WTC11 (cell line): ENCODE measurements around the gene SELENBP1. TPM values are rescaled to one million over a fixed set of nuclear protein-coding genes. Genes with fewer than 3 reads are reported as not detected.

Experiments used
- ATAC-seq: fragments of 200-7000 bp; cut with Tn5 transposase; 2 replicates; pipeline ENCODE4 v1.10.0; 2021; ENCODE audit warnings: mild to moderate bottlenecking, moderate library complexity
- CTCF ChIA-PET: fragments of 300-600 bp; sonication (Branson Sonifier 250); formaldehyde crosslinking; loops from one replicate; lab custom pipeline; 2021; ENCODE audit warnings: antibody characterized with exemption; lab: Charles Lee
- POLR2A ChIA-PET: fragments of 350-600 bp; sonication (Branson Sonifier 250); formaldehyde crosslinking; loops from one replicate; lab custom pipeline; 2021; ENCODE audit warnings: antibody characterized with exemption; lab: Charles Lee
- DNase-seq: peaks from one replicate; pipeline ENCODE4 v3.0.0; 2021; ENCODE audit warnings: low spot score
- H3K27ac Mint-ChIP-seq: 2 replicates; pipeline ENCODE4 v1.8.0; 2021; ENCODE audit warnings: mixed read lengths
- H3K27me3 Mint-ChIP-seq: 2 replicates; pipeline ENCODE4 v1.8.0; 2021; ENCODE audit warnings: low read depth, mild to moderate bottlenecking, moderate library complexity, mixed read lengths
- H3K36me3 Mint-ChIP-seq: 2 replicates; pipeline ENCODE4 v1.8.0; 2021; ENCODE audit warnings: mixed read lengths
- H3K4me1 Mint-ChIP-seq: 2 replicates; pipeline ENCODE4 v1.8.0; 2022; ENCODE audit warnings: mixed read lengths
- H3K4me3 Mint-ChIP-seq: 2 replicates; pipeline ENCODE4 v1.8.0; 2021; ENCODE audit warnings: mild to moderate bottlenecking, moderate library complexity, mixed read lengths
- H3K9me3 Mint-ChIP-seq: 2 replicates; pipeline ENCODE4 v1.8.0; 2021; ENCODE audit warnings: mixed read lengths
- ETV6 ChIP-seq: sonication (generic); formaldehyde crosslinking; IDR thresholded peaks from 2 replicates; pipeline ENCODE4 v1.8.1; 2022; ENCODE audit warnings: mild to moderate bottlenecking, missing genetic modification reagents
- FOXJ3 ChIP-seq: sonication (generic); formaldehyde crosslinking; IDR thresholded peaks from 2 replicates; pipeline ENCODE4 v1.9.0; 2021; ENCODE audit warnings: missing genetic modification reagents, mild to moderate bottlenecking, borderline replicate concordance
- FOXK1 ChIP-seq: sonication (generic); formaldehyde crosslinking; IDR thresholded peaks from 2 replicates; pipeline ENCODE4 v1.8.0; 2022; ENCODE audit warnings: mild to moderate bottlenecking, moderate library complexity, missing genetic modification reagents
- GRHL2 ChIP-seq: fragments of 250-450 bp; sonication (Bioruptor Pico); IDR thresholded peaks from 2 replicates; pipeline ENCODE4 v1.8.0; 2022; ENCODE audit warnings: mild to moderate bottlenecking, moderate library complexity; ENCODE audit not compliant: insufficient replicate concordance, severe bottlenecking
- JUN ChIP-seq: sonication (generic); formaldehyde crosslinking; IDR thresholded peaks from 2 replicates; pipeline ENCODE4 v1.8.0; 2023; ENCODE audit warnings: mild to moderate bottlenecking, missing genetic modification reagents
- KAT7 ChIP-seq: sonication (generic); formaldehyde crosslinking; IDR thresholded peaks from 2 replicates; pipeline ENCODE4 v1.8.1; 2023; ENCODE audit warnings: missing genetic modification reagents, mild to moderate bottlenecking, borderline replicate concordance
- OVOL2 ChIP-seq: fragments of 250-450 bp; sonication (Bioruptor Pico); IDR thresholded peaks from 2 replicates; pipeline ENCODE4 v1.9.0; 2021; ENCODE audit warnings: mild to moderate bottlenecking, borderline replicate concordance
- PRRX2 ChIP-seq: fragments of 250-450 bp; sonication (Bioruptor Pico); IDR thresholded peaks from 2 replicates; pipeline ENCODE4 v1.8.0; 2021; ENCODE audit warnings: mild to moderate bottlenecking
- SMAD3 ChIP-seq: sonication (generic); formaldehyde crosslinking; IDR thresholded peaks from 2 replicates; pipeline ENCODE4 v1.8.0; 2022; ENCODE audit warnings: missing genetic modification reagents, mild to moderate bottlenecking, borderline replicate concordance
- SP1 ChIP-seq: sonication (generic); formaldehyde crosslinking; conservative IDR thresholded peaks from 2 replicates; pipeline ENCODE4 v1.8.1; 2022; ENCODE audit warnings: missing genetic modification reagents
- TCF7 ChIP-seq: sonication (generic); formaldehyde crosslinking; IDR thresholded peaks from 2 replicates; pipeline ENCODE4 v1.8.0; 2022; ENCODE audit warnings: mild to moderate bottlenecking, low read depth, missing genetic modification reagents, moderate library complexity
- TEAD1 ChIP-seq: sonication (generic); formaldehyde crosslinking; IDR thresholded peaks from 2 replicates; pipeline ENCODE4 v1.8.0; 2022; ENCODE audit warnings: mild to moderate bottlenecking, missing genetic modification reagents
- ZNF232 ChIP-seq: sonication (generic); formaldehyde crosslinking; IDR thresholded peaks from 2 replicates; pipeline ENCODE4 v1.8.0; 2022; ENCODE audit warnings: mild to moderate bottlenecking, missing genetic modification reagents
- ZNF263 ChIP-seq: sonication (generic); formaldehyde crosslinking; IDR thresholded peaks from 2 replicates; pipeline ENCODE4 v1.8.1; 2022; ENCODE audit warnings: low read depth, mild to moderate bottlenecking, moderate library complexity, missing genetic modification reagents
- ZNF317 ChIP-seq: sonication (generic); formaldehyde crosslinking; IDR thresholded peaks from 2 replicates; pipeline ENCODE4 v1.8.1; 2023; ENCODE audit warnings: low read depth, mild to moderate bottlenecking, moderate library complexity, missing genetic modification reagents, borderline replicate concordance
- ZNF396 ChIP-seq: fragments of 250-450 bp; sonication (Bioruptor Pico); IDR thresholded peaks from 2 replicates; pipeline ENCODE4 v1.8.0; 2021; ENCODE audit warnings: mild to moderate bottlenecking, moderate library complexity, borderline replicate concordance
- ZNF416 ChIP-seq: fragments of 250-450 bp; sonication (Bioruptor Pico); IDR thresholded peaks from 2 replicates; pipeline ENCODE4 v1.9.0; 2021; ENCODE audit warnings: mild to moderate bottlenecking, inconsistent platforms
- total RNA-seq: library from RNA; stranded (reverse); gene quantifications from 3 replicates; pipeline ENCODE4 v1.2.3, GENCODE V29; 2021
- TF ChIP-seq, protein P1 (sequence below): sonication (generic); formaldehyde crosslinking; IDR thresholded peaks from 2 replicates; pipeline ENCODE4 v1.8.1; 2022; ENCODE audit warnings: missing genetic modification reagents, borderline replicate concordance
- TF ChIP-seq, protein P2 (sequence below): sonication (generic); formaldehyde crosslinking; conservative IDR thresholded peaks from 2 replicates; pipeline ENCODE4 v1.8.1; 2023; ENCODE audit warnings: mild to moderate bottlenecking, low read depth, missing genetic modification reagents, moderate library complexity
- TF ChIP-seq, protein P3 (sequence below): sonication (generic); formaldehyde crosslinking; IDR thresholded peaks from 2 replicates; pipeline ENCODE4 v1.8.0; 2022; ENCODE audit warnings: mild to moderate bottlenecking, missing genetic modification reagents
- TF ChIP-seq, protein P4 (sequence below): fragments of 250-450 bp; sonication (Bioruptor Pico); IDR thresholded peaks from 2 replicates; pipeline ENCODE4 v2.1.2; 2022; ENCODE audit warnings: mild to moderate bottlenecking, moderate library complexity
- TF ChIP-seq, protein P5 (sequence below): sonication (generic); formaldehyde crosslinking; IDR thresholded peaks from 2 replicates; pipeline ENCODE4 v1.8.1; 2023; ENCODE audit warnings: mild to moderate bottlenecking, missing genetic modification reagents
- TF ChIP-seq, protein P6 (sequence below): sonication (generic); formaldehyde crosslinking; IDR thresholded peaks from 2 replicates; pipeline ENCODE4 v1.8.1; 2023; ENCODE audit warnings: mild to moderate bottlenecking, missing genetic modification reagents
- TF ChIP-seq, protein P7 (sequence below): sonication (generic); formaldehyde crosslinking; IDR thresholded peaks from 2 replicates; pipeline ENCODE4 v1.8.0; 2022; ENCODE audit warnings: missing genetic modification reagents

Gene SELENBP1
- total RNA-seq, 1 experiment from 2014 or later = 17.9 TPM

DNA sequence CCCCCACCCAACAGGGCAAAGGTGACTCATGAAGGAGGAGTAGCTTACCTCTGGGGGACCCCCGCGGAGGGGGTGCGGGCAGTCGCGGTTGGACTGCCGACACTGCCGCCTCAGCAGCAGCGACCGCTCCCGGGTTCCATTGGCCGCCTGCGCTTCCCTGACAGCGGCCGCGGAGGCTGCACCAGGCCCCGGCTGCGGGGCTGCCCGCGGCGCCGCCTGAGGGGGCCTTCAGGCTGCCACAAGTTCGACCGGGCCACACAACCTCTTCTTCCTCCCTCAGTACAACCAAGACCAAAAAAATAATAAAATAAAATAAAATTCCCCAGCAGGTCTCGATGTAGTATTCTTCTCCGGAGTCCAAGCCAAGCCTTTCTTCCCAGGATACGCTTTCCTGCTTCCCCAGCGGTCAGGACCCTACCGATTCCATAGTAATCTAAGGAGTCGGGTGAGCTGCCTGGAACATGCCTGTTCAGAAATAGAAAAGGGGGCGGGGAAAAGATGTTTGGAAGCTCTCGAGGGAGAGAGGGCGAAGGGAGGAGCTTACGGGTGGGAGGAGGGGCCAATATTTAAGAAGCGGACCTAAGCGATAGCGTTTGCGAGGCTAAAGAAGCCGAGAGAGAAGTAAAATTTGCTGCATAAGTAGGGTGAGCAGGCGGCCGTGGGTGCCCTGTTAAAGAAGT lies 45.1 kb downstream of the SELENBP1 start, which contains the start of gene PI4KB:
PI4KB (minus strand) TSS at position 194 of the 680 bp plus-strand sequence. CDS start 10,935 bp downstream, outside the sequence.
- Mint-ChIP-seq H3K4me1 (peaks cover 13% of the 10 kb centered on the region), H3K27ac (peak within 1 kb of the TSS; percentile 98)
- POLR2A ChIA-PET = interaction anchor here (0.6 to 2.0 kb wide), 11 partner anchors 9 to 214 kb away, joined by 3 to 23 read pairs (median 3); partner anchors contain the start of genes PSMB4 and ZNF687
- TF ChIP-seq TEAD1 (CRISPR knock-in tag) (no peak), ZNF232 (CRISPR knock-in tag) (no peak), OVOL2 (CRISPR knock-in tag) (no peak), FOXJ3 (CRISPR knock-in tag) (no peak), GRHL2 (CRISPR knock-in tag) (no peak), SMAD3 (CRISPR knock-in tag) (no peak), PRRX2 (CRISPR knock-in tag) (no peak), JUN (CRISPR knock-in tag) (no peak), ZNF416 (CRISPR knock-in tag) (no peak), ZNF263 (CRISPR knock-in tag) (no peak), KAT7 (no peak), ETV6 (CRISPR knock-in tag) (0 out of 2 replicates have a peak, but pooled peaks have one; percentile 14), SP1 (CRISPR knock-in tag) (peak; percentile 52; the same call in 1 of the 2 replicates), ZNF396 (no peak), TCF7 (CRISPR knock-in tag) (no peak), FOXK1 (CRISPR knock-in tag) (peak; percentile 31; the same call in 1 of the 2 replicates), ZNF317 (CRISPR knock-in tag) (no peak)
- TF ChIP-seq, protein P1, sequence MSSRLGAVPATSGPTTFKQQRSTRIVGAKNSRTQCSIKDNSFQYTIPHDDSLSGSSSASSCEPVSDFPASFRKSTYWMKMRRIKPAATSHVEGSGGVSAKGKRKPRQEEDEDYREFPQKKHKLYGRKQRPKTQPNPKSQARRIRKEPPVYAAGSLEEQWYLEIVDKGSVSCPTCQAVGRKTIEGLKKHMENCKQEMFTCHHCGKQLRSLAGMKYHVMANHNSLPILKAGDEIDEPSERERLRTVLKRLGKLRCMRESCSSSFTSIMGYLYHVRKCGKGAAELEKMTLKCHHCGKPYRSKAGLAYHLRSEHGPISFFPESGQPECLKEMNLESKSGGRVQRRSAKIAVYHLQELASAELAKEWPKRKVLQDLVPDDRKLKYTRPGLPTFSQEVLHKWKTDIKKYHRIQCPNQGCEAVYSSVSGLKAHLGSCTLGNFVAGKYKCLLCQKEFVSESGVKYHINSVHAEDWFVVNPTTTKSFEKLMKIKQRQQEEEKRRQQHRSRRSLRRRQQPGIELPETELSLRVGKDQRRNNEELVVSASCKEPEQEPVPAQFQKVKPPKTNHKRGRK (CRISPR knock-in tag) = no peak
- TF ChIP-seq, protein P2, sequence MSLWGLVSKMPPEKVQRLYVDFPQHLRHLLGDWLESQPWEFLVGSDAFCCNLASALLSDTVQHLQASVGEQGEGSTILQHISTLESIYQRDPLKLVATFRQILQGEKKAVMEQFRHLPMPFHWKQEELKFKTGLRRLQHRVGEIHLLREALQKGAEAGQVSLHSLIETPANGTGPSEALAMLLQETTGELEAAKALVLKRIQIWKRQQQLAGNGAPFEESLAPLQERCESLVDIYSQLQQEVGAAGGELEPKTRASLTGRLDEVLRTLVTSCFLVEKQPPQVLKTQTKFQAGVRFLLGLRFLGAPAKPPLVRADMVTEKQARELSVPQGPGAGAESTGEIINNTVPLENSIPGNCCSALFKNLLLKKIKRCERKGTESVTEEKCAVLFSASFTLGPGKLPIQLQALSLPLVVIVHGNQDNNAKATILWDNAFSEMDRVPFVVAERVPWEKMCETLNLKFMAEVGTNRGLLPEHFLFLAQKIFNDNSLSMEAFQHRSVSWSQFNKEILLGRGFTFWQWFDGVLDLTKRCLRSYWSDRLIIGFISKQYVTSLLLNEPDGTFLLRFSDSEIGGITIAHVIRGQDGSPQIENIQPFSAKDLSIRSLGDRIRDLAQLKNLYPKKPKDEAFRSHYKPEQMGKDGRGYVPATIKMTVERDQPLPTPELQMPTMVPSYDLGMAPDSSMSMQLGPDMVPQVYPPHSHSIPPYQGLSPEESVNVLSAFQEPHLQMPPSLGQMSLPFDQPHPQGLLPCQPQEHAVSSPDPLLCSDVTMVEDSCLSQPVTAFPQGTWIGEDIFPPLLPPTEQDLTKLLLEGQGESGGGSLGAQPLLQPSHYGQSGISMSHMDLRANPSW (CRISPR knock-in tag) = no peak
- TF ChIP-seq, protein P3, sequence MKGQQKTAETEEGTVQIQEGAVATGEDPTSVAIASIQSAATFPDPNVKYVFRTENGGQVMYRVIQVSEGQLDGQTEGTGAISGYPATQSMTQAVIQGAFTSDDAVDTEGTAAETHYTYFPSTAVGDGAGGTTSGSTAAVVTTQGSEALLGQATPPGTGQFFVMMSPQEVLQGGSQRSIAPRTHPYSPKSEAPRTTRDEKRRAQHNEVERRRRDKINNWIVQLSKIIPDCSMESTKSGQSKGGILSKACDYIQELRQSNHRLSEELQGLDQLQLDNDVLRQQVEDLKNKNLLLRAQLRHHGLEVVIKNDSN (CRISPR knock-in tag) = no peak
- TF ChIP-seq, protein P4, sequence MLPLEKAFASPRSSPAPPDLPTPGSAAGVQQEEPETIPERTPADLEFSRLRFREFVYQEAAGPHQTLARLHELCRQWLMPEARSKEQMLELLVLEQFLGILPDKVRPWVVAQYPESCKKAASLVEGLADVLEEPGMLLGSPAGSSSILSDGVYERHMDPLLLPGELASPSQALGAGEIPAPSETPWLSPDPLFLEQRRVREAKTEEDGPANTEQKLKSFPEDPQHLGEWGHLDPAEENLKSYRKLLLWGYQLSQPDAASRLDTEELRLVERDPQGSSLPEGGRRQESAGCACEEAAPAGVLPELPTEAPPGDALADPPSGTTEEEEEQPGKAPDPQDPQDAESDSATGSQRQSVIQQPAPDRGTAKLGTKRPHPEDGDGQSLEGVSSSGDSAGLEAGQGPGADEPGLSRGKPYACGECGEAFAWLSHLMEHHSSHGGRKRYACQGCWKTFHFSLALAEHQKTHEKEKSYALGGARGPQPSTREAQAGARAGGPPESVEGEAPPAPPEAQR (CRISPR knock-in tag) = no peak
- TF ChIP-seq, protein P5, sequence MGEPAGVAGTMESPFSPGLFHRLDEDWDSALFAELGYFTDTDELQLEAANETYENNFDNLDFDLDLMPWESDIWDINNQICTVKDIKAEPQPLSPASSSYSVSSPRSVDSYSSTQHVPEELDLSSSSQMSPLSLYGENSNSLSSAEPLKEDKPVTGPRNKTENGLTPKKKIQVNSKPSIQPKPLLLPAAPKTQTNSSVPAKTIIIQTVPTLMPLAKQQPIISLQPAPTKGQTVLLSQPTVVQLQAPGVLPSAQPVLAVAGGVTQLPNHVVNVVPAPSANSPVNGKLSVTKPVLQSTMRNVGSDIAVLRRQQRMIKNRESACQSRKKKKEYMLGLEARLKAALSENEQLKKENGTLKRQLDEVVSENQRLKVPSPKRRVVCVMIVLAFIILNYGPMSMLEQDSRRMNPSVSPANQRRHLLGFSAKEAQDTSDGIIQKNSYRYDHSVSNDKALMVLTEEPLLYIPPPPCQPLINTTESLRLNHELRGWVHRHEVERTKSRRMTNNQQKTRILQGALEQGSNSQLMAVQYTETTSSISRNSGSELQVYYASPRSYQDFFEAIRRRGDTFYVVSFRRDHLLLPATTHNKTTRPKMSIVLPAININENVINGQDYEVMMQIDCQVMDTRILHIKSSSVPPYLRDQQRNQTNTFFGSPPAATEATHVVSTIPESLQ (CRISPR knock-in tag) = no peak
- TF ChIP-seq, protein P6, sequence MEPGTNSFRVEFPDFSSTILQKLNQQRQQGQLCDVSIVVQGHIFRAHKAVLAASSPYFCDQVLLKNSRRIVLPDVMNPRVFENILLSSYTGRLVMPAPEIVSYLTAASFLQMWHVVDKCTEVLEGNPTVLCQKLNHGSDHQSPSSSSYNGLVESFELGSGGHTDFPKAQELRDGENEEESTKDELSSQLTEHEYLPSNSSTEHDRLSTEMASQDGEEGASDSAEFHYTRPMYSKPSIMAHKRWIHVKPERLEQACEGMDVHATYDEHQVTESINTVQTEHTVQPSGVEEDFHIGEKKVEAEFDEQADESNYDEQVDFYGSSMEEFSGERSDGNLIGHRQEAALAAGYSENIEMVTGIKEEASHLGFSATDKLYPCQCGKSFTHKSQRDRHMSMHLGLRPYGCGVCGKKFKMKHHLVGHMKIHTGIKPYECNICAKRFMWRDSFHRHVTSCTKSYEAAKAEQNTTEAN = no peak
- TF ChIP-seq, protein P7, sequence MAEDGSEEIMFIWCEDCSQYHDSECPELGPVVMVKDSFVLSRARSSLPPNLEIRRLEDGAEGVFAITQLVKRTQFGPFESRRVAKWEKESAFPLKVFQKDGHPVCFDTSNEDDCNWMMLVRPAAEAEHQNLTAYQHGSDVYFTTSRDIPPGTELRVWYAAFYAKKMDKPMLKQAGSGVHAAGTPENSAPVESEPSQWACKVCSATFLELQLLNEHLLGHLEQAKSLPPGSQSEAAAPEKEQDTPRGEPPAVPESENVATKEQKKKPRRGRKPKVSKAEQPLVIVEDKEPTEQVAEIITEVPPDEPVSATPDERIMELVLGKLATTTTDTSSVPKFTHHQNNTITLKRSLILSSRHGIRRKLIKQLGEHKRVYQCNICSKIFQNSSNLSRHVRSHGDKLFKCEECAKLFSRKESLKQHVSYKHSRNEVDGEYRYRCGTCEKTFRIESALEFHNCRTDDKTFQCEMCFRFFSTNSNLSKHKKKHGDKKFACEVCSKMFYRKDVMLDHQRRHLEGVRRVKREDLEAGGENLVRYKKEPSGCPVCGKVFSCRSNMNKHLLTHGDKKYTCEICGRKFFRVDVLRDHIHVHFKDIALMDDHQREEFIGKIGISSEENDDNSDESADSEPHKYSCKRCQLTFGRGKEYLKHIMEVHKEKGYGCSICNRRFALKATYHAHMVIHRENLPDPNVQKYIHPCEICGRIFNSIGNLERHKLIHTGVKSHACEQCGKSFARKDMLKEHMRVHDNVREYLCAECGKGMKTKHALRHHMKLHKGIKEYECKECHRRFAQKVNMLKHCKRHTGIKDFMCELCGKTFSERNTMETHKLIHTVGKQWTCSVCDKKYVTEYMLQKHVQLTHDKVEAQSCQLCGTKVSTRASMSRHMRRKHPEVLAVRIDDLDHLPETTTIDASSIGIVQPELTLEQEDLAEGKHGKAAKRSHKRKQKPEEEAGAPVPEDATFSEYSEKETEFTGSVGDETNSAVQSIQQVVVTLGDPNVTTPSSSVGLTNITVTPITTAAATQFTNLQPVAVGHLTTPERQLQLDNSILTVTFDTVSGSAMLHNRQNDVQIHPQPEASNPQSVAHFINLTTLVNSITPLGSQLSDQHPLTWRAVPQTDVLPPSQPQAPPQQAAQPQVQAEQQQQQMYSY = no peak
- TF ChIP-seq, all 79 proteins: peak for 3
- H3K9me3 Mint-ChIP-seq = no peaks in the 10 kb centered on the region
- peak within 1 kb of the TSS; percentile 87 for H3K4me3 Mint-ChIP-seq
- no peaks in the 10 kb centered on the region for H3K27me3 Mint-ChIP-seq
- DNase-seq (peak; percentile 92), ATAC-seq (peak; percentile 96)
- peaks cover 11% of the 10 kb centered on the region for H3K36me3 Mint-ChIP-seq
- CTCF ChIA-PET = interaction anchor here (0.7 to 2.3 kb wide), 9 partner anchors 13 to 228 kb away, joined by 3 to 48 read pairs (median 5); partner anchors contain the start of gene ZNF687
